Activated T-cell treated with anti-CD3 and anti-CD28 coated beads for 4 hours (primary cell): Measurements from ENCODE around the gene KIAA2012.
"Not testable (repeated sequence)": the region's sequence is repeated elsewhere in the genome, so short reads cannot be mapped to it uniquely, and the experiment has no call there.

Source experiments
- DNase-seq: peaks from one replicate; pipeline ENCODE4 v3.0.0-alpha.2; 2020

Gene KIAA2012

GRCh38 chr2:202120828-202121227 is 47.8 kb downstream of the KIAA2012 start:
- DNase-seq, result no peak

GRCh38 chr2:202121532-202122162 is 48.6 kb downstream of the KIAA2012 start:
- no peak for DNase-seq

- DNase-seq, result no peak
These were observed 49.1 kb downstream of the KIAA2012 start for GRCh38 chr2:202122163-202122540.

DNA sequence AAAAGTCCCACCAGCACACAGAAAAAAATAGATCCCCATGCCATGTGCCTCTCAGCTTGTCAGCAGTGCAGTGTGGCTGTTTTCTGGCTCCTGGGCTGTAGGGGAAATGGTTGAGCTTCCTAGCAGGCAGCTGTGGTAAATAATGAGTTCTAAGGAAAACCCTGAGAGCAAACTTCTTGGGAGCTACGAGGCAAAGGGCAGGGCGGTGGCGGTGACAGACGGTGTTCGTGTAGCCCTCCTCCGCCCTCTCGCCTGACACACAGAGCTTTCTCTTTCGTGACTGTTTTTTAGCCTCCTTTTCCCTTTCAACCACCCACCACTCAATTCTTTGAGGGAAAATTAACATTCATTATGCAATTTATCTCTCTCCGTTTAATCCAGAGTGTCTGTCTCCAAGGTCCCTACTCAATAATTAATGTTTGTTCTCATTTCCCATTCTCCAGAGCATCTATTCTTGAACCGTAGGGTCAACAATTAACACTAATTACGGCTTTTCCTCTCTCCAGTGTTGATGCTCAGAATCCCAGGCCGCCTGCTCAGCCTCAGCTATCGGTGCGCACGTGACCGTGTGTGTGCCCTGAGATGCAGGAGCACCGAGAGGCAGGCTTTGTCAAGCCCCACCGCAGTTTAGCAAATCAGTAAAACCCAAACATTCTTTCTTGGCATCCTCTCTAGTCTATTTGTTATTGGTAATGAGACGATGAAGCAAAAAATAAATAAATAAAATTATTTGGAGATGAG is 50.1 kb downstream of the KIAA2012 start:
- no peak for DNase-seq

- no peak for DNase-seq
These were observed 51.2 kb downstream of the KIAA2012 start for GRCh38 chr2:202124286-202124685.

GRCh38 chr2:202127687-202128331 is 54.8 kb downstream of the KIAA2012 start:
- no peak for DNase-seq

DNA sequence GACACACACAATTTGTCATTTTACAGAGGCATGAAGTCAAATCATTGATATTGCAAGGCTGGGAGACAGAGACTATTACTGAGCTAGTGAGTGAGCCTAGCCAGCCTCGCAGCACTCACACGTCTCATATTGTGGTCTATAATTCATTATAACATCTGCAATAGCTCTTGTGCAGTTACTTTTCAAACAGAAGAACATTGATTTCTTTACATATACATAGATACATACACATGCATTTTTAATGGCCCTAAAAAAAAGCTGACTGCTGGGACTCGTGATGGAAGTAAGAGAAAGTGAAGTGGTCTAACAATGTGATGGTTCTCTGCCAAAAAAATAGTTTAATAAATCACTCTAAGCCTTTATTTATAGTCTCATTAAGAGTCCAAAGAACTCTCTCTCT is 56.8 kb downstream of the KIAA2012 start:
- DNase-seq, result no peak

DNA sequence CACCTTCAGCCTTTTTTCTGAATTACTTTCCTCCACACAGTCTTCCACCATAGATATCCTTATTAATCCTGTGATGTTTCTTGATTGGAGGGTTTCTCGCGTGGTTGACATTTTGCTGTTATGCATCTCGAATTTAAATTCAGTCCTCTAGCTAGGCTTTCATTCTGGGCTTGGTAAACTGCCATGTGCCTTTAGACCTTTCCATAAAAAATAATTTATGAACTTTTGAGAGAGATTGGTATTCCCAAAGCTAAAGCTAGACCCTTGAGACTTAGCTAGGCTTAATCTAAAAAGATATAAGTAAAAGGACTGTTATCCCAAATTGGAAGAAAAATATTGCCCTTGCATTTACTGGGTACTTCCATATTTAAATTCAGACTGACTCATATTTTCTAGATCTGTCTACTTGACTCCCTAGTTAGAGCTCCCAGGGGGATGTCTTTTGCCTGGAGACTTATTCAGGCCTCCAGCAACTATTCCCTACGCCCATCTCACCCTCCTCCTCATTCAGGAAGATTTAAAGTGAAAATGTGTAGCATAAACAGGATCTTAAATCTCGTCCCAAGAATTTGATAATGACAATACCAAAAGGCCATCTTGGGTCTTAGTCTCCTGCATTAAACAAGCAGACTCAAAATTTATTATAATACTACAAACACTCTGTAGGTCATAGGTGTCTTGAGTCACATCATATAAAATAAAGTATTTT is 60.3 kb downstream of the KIAA2012 start:
- no peak for DNase-seq

- no peak for DNase-seq
These were observed 60.8 kb downstream of the KIAA2012 start for GRCh38 chr2:202133909-202134265.

DNA sequence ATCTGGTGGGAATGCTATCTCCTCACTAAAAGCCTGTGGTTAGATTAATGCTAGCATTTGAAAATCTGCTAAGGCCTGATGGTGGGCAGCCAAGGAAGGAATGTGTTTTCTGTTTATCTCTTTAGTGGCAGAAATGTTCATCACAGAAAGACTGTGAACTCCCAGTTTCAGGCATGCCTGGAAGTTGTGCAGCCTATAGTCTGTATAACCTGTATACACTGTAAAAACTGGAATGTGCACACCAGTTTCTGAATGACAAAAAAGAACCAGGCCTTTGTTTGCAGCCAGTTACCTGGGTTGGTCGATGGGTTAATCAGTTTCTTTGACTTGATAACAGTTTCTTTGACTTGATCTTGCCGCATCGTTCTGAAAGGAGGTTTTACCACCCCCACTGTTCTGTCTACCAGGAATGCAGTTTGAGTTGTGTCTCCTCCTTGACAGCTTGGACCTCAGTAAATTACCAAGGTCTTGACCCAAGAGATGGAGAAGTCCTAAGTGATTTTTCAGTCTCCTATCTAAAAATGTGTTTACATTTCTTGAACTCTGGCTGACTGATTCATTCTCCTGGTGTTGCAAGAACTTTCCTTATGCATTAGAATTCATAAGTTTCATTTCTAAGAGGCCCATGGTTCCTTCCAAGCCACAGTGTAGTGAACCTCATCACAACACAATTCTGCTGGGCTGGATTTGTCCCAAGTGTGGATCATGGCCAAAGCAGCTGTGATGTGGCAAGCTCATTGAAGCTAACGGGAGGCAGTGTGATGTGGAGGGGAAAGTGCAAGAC is 62.2 kb downstream of the KIAA2012 start:
- no peak for DNase-seq

DNA sequence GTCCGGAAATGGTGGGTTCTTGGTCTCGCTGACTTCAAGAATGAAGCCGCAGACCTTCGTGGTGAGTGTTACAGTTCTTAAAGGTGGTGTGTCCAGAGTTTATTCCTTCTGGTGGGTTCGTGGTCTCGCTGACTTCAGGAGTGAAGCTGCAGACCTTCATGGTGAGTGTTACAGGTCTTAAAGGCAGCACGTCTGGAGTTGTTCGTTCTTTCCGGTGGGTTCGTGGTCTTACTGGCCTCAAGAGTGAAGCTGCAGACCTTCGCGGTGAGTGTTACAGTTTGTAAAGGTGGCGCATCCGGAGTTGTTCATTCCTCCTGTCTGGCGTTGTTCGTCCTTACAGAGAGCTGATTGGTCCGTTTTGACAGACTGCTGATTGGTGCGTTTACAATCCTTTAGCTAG is 63.0 kb downstream of the KIAA2012 start:
- DNase-seq, result not testable (repeated sequence)

DNA sequence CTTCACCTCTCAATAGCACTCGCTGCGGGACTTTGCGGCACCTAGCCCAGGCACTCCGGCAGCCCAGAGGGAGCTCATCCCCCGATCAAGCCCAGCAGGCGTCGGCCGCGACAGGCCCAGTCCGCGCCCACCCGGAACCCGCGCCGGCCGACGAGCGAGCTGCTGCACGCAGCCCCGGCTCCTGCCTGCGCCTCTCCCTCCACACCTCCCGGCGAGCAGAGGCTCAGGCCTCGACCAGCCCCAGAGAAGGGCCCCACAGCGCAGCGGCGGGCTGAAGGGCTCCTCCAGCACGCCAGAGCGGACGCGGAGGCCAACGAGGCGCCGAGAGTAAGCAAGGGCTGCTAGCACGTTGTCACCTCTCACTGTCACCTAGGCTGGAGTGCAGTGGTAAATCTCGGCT is 63.5 kb downstream of the KIAA2012 start:
- DNase-seq, result no peak

GRCh38 chr2:202140522-202141252 is 67.6 kb downstream of the KIAA2012 start:
- DNase-seq, result no peak

- no peak for DNase-seq
These were observed 68.4 kb downstream of the KIAA2012 start for GRCh38 chr2:202141329-202141947.

- no peak for DNase-seq
These were observed 69.5 kb downstream of the KIAA2012 start for GRCh38 chr2:202142540-202142939.

GRCh38 chr2:202147775-202148174 is 74.7 kb downstream of the KIAA2012 start:
- no peak for DNase-seq

- DNase-seq, result no peak
These were observed 75.6 kb downstream of the KIAA2012 start for GRCh38 chr2:202148515-202149154.

DNA sequence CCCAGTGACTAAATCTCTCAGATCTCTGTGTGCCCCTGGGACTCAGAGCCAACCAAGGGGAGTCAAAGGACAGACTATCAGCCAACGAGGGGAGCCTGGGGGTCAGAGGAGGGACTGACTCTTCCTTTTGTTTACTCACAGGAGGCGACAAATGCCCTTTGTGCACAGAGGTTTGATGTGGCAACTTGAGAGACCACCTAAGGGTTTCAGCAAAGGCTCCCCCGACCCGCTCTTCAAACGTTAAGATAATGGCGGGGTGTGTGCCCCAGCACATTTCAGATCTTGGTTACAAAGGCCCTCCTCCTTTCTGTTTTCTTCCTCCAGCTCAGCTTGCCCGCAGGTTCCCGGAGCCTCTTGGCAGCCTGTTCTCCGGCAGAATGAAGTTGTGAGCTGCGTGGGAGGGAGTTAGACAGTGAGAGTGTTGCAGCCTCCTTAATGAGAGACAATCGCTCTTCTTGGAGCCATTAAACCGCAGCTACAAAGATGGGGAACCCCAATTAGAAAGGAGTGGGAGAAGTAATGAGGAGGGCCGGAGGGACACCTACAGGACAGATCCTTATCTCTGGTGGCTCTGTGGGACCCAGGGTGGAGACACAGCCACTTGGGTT is 76.2 kb downstream of the KIAA2012 start:
- no peak for DNase-seq

- DNase-seq, result no peak
These were observed 76.9 kb downstream of the KIAA2012 start for GRCh38 chr2:202149936-202150335.

- DNase-seq, result no peak
These were observed 79.2 kb downstream of the KIAA2012 start for GRCh38 chr2:202152104-202152715.
